Measurements from ENCODE around the gene PAPLN.
"Not testable (repeated sequence)": the region's sequence is repeated elsewhere in the genome, so short reads cannot be mapped to it uniquely, and the experiment has no call there.

PAPLN gene, protein sequence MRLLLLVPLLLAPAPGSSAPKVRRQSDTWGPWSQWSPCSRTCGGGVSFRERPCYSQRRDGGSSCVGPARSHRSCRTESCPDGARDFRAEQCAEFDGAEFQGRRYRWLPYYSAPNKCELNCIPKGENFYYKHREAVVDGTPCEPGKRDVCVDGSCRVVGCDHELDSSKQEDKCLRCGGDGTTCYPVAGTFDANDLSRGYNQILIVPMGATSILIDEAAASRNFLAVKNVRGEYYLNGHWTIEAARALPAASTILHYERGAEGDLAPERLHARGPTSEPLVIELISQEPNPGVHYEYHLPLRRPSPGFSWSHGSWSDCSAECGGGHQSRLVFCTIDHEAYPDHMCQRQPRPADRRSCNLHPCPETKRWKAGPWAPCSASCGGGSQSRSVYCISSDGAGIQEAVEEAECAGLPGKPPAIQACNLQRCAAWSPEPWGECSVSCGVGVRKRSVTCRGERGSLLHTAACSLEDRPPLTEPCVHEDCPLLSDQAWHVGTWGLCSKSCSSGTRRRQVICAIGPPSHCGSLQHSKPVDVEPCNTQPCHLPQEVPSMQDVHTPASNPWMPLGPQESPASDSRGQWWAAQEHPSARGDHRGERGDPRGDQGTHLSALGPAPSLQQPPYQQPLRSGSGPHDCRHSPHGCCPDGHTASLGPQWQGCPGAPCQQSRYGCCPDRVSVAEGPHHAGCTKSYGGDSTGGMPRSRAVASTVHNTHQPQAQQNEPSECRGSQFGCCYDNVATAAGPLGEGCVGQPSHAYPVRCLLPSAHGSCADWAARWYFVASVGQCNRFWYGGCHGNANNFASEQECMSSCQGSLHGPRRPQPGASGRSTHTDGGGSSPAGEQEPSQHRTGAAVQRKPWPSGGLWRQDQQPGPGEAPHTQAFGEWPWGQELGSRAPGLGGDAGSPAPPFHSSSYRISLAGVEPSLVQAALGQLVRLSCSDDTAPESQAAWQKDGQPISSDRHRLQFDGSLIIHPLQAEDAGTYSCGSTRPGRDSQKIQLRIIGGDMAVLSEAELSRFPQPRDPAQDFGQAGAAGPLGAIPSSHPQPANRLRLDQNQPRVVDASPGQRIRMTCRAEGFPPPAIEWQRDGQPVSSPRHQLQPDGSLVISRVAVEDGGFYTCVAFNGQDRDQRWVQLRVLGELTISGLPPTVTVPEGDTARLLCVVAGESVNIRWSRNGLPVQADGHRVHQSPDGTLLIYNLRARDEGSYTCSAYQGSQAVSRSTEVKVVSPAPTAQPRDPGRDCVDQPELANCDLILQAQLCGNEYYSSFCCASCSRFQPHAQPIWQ

DNA sequence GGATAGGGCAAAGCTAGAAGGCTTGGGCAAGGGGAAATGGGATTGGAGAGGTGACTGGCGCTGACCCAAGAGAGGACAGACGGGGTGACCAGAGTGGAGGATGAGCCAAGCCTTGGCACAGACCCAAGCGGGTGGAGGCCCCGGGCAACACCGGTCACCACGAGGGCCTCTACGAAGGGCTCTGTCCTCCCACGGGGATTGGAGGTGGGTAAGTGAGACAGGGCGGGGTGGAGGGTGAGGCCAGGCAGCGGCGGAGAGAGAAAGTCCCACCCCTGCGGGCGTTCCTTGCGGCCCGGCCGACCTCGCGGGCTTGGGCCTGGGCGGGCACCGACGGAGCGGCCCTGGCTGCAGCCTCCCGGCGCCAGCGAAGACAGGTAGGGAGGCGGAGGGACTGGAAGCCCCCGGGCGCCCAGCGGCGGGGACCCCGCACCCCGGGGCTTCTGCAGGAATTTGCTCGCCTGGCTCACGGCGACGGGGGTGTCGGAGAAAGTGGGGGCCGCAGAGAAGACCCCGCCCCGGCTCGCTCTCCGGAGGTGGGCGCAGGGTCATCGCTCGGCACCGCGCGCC, at the start of gene PAPLN:
TSS of gene PAPLN (plus strand) at position 288 of the 567 bp plus-strand sequence. CDS start 2,273 bp downstream, outside the sequence.
- peak; percentile 18 to 31 (median 21) for DNase-seq

DNA sequence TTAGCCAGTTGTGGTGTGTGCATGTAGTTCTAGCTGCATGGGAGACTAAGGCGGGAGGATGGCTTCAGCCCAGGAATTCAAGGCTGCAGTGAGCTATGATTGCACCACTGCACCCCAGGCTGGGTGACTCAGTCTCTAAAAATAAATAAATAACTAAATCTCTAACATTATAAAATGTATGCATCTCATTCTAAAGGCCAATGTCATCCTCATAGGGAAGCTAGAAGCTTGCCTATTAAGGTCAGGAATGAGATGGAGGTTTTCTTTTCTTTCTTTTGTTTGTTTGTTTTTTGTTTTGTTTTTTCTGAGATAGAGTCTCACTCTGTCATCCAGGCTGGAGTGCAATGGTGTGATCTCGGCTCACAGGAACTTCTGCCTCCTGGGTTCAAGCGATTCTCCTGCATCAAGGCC, 48.8 kb upstream of the PAPLN start:
- no peak for DNase-seq

DNA sequence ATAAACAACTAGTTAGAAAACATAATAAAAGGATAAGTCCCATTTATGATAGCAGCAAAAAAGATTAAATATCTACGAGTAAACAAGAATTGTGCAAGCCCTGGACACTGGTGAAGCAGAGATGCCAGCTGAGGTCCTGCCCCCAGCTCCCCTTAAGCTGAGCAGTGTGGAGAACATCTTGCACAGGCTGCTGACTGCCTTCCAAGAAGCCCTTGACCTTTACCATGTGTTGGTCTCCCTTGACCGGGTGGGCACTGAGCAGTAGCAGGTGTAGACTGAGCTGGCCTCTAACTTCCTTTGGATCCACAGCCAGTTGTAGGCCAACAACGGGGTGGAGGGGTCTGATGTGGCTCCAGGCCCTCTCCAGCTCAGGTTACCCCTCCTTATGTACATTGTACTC, 47.7 kb upstream of the PAPLN start:
- no peak for DNase-seq

DNA sequence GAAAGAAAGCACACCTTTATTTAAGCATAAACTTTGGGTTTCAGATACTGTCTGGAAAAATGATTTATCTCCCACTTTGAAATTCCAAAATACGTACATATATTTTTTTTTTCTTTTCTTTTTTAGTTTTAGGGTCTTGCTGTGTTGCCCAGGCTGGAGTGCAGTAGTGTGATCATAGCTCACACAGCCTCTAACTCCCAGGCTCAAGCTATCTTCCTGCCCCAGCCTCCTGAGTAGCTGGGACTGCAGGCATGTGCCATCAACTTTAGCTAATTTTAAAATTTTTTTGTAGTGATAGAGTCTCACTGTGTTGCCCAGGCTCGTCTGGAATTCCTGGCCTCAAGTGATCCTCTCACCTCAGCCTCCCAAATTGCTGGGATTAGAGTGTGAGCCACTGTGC, 45.9 kb upstream of the PAPLN start:
- DNase-seq, result no peak

DNA sequence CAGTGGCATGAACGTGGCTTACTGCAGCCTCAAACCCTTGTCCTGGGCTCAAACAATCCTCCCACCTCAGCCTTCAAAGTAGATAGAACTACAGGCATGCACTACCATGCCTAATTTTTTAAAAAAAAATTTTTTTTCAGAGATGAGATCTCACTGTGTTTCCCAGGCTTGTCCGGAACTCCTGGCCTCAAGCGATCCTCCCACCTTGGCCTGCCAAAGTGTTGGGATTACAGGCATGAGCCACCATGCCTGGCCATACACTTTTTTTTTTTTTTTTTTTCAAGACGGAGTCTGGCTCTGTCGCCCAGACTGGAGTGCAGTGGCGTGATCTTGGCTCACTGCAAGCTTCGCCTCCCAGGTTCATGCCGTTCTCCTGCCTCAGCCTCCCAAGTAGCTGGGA, 43.0 kb upstream of the PAPLN start:
- not testable (repeated sequence) for DNase-seq

DNA sequence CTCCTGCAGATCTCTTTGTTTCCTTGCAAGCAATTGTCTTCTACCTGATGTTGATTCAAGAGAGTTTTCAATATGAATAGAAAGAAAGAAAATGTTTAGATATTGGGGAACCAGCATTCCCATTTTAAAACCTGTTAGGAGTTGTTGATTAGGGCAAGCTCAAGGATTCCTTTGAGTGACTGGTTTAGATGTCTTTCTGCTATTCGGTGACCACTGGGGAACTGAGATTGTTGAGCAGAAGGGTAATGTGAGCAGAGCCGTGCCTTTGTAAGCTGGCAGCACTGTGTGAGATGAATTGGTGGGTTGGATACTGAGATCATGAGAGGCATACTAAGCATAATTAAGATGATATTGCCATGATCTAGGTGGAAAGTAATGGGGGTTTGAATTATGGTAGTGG, 39.1 kb upstream of the PAPLN start:
- no peak for DNase-seq

DNA sequence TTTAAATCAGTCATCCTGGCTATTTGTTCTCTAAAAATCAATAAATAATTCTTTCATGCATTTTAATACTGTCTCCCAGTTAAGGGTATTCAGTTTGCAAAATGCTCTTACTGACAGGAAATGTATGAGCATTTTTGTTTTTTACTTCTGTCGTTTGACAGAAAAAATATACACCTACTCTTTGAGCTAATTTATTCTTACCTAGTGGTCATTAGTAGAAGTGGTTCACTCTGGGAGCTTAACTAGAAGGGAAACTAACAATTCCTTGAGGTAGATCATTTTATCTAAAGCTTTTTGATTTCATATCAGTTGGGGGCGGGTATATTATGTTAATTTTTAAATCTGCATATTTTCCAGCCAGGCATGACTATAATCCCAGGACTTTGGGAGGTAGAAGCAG, 33.8 kb upstream of the PAPLN start:
- no peak for DNase-seq

DNA sequence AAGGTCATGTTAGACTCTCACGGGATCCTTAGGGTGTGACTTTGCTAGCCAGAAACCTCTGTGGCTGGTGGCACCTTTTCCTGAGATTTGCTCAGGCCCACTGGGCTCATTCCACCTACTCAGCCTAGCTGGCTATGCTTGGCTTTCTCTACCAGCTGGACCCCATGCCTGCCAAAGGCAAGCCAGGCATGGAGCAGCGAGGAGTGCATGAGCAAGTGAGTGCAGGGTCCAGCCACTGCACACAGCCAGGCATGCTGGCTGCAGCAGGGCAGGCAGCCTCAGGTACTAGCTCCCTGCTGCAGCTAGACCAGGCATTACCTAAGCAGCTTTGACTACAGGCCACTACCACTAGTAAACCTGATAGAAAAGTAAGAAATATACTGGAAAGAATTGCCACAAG, 29.7 kb upstream of the PAPLN start:
- no peak for DNase-seq

DNA sequence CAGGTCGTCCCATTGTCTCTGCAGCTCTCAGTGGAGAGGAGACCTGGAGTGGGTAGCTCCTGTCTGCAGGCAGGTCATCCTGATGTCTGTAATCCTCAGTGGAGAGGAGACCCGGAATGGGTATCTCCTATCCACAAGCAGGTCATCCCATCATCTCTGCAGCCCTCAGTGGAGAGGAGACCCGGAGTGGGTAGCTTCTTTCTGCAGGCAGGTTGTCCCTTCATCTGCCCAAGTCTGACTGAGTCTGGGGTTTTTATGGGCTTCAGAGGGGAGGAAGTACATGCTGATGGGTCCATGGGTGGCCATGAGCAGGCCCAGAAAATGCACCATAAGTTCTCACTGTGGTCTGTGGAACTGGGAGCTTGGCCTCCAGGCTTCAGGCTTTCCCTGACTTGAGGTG, 28.9 kb upstream of the PAPLN start:
- DNase-seq, result no peak

DNA sequence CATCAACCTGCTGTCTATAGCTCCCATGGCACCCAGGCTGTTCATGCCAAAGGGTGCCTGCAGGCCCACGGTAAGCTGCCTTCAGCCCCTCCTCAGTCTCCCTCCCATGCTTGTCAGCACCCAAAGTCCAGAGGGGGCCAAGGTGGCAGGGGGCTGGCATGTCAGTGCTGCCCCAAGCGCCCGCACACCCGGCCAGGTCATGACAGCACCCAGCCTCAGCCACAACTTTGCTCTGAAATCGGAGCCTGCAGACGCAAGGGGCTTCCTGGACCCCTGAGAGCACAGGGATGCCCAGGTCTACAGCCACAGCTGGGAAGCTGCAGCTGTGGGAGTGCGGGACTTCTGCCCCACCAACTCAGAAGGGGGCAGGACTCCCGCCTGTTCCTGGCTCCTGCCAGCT, 28.5 kb upstream of the PAPLN start:
- no peak for DNase-seq

DNA sequence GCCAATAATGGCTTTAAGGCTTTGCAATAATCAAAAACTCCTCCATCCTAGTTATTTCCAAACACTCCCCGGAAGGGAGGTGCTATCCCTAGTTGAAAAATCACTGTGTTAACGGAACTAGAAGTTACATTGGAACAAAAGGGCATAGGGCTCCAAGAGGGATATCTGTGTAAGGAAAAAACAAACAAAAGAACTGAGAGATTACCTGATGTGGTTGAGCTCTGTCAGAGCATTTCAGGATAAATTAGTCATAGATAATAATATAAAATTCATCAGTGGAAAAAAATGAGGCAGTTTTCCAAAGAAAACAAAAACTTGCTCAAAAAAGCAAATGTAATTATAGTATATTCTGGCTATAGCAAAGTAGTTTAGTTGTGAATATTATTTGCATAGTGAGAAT, 27.4 kb upstream of the PAPLN start:
- DNase-seq, result no peak

DNA sequence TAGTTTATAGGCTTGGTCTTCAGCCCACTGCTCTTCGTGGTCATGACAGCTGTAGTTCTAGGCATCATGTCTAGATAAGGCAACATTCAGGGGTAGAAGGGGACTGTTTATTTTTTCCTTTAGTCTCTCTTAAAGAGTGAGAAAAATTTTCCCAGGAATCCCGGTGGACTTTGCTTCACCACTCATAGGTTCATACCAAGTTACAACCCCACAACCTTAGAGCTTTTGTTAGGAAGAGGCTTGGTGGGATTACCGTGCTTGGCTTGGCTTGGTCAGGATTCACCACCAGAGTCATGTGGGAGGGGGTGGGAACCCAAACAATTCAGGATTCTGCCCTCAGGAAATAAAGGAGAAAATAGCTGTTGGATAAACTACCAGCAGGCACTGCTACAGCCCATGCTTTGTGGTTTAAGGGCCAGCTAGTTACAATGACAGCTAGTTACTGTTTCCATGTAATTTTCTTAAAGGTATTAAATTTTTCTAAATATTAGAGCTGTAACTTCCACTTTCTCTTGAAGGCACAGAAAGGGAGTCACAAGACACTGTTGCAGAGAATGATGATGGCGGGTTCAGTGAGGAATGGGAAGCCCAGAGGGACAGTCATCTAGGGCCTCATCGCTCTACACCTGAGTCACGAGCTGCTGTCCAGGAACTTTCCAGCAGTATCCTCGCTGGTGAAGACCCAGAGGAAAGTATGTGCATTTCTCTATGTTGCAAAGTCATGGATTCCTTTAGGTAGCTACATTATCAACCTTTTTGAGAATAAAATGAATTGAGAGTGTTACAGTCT, 25.9 kb upstream of the PAPLN start:
- DNase-seq, result no peak

DNA sequence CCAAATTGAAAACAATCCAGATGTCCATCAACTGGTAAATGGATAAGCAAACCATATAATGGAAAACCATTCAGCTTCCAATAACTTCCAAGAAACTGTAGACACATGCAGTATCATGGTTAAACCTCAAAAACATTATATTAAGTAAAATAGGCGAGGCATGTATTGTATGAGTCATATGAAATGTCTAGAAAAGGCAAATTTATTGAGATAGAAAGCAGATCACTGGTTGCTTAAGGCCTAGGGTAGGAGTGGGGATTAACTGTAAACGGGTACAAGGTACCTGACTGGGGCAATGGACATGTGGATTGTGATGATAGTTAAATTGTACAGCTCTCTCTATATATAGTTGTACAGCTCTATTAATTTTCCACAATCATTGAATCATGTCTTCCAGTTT, 21.3 kb upstream of the PAPLN start:
- no peak for DNase-seq

DNA sequence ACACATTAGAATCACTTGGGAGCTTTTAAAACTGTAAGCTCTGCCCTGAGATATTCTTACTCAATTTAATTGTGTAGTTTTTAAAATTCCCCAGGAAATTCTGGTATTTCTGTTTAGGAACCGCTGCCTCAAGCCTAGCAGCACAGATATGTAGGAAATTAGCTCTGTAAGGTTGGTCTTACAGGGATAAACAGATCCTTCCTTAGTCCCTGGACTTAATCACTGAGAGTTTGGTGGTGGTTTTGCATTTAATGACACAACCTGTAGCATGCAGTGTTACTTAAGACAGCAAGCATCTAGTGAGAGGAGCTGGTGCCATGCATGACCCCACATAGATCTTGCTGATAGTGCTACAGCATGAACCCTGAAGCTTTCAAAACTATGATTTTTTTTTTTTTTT, 19.9 kb upstream of the PAPLN start:
- DNase-seq, result no peak

DNA sequence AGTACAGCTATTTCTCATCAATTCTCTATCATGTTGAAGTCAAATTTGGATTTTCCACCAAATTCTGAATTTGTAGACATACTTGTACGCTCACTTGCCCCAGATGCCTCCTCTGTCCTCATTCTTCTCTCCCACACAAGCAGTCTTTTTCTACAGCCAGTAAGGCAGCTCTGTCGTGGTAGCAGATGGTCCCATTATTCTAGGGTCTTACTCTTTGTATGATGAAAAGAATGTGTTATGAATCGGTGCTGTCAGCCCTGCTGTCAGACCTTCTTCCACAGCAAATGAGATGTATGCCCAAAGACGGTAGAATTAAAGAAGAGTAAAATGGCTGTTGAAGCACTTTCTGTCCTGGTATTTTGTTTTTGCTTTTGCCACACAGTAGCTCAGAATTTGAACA, 17.2 kb upstream of the PAPLN start:
- no peak for DNase-seq

DNA sequence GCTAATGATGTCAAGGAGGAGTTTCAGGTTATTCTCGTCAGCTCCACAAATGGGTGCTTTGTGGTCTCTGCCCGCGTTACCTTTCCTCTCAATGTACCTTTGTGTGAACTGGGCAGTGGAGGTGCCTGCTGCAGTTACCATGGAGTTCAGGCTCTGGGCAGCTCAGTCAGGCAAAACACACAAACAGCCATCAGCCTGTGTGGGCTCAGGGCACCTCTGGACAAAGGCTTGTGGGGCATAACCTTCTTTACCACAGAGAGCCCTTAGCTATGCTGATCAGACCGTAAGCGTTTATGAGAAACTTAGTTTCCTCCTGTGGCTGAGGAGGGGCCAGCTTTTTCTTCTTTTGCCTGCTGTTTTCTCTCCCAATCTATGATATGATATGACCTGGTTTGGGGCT, 16.7 kb upstream of the PAPLN start:
- DNase-seq, result no peak

DNA sequence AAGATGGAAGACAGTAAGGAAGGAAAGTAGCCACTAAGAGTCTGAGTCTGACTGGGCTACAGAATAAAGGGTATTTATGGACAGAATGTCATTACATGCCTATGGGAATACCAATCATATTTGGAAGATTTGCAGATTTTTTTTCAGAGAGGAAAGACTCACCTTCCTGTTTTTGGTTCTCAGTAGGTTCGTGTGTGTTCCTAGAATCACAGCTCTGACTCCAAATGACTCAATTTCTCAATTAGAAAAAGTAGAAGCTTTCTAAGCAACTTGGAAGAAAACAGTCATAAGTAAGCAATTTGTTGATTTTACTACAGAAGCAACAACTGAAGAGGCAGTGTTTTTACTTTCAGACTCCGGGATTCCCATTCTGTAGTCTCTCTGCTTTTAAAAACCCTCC, 15.4 kb upstream of the PAPLN start:
- DNase-seq, result no peak

DNA sequence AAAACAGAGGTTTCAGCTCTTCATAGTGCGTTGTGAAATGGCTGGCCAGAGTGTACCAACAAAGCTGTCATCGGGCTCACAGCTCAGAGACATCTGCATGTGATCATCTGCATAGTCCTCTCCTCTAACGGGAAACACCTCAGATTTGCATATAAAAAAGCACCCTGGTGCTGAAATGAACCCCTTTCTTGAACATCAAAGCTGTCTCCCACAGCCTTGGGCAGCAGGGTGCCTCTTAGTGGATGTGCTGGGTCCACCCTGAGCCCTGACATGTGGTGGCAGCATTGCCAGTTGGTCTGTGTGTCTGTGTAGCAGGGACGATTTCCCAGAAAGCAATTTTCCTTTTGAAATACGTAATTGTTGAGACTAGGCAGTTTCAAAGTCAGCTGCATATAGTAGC, 14.3 kb upstream of the PAPLN start:
- DNase-seq, result peak in 1 of 3 experiments; percentile 22

DNA sequence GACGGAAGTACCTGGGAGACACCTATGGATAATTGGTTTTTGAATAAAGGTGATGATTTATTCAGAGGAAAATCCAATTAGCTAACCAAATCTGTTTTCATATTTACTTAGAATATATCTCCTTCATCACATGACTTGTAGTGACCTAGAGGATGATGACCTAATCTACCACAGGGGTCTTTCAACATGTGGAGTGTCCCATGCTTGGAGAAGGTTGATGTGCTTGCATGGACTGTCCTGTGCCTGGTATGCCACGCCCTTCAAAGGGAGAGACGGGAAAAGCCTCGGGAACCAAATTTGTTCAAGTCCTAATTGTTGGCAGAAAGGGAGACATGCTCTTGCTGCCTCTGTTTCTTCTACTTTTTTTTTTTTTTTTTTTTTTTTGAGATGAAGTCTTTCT, 11.8 kb upstream of the PAPLN start:
- no peak for DNase-seq

DNA sequence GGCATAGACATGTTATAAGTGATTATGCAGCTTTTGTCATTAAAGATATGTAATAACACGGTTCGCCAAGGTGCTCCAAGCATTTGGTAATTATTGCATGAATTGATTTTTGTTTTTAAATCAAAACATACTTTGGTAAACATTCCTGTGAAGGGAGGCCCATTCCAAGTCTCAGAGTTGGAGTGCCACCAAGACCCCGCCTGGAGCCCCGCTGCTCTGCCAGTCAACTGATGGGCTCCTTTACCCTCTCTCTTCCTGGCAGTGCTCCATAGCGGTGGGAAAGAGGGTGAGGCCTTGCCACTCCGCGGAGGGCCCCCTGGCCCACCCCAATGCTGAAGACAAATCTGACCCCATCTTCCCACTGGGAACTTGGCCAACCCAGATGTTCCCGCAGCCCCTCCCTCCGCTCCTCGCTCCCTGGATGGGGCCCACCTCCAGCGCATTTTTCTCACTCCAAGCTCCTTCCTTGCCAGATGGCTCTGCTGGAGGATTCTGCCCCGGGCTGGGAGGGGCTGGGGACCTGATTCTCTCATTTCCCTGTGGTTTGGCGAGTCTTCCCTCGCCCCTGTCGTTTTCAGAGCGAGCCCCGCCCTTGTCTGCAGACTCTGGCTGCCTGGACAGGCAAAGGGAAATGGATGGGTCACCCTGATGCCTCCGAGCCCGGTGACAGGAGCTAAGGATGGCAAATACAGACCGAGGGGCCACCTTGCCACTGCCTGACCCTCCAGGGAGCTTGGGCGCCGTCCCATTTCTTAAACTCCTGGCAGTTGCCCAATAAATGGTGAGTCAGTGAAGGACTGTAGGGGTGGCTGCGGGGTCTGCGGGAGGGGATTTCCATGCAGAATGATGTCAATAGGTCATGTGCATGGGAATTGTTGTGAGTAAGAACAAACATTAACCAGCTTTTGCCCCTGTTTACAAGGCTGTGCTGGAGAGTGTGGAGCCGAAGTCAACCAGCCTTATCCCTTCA, 9.2 kb upstream of the PAPLN start:
- no peak for DNase-seq

DNA sequence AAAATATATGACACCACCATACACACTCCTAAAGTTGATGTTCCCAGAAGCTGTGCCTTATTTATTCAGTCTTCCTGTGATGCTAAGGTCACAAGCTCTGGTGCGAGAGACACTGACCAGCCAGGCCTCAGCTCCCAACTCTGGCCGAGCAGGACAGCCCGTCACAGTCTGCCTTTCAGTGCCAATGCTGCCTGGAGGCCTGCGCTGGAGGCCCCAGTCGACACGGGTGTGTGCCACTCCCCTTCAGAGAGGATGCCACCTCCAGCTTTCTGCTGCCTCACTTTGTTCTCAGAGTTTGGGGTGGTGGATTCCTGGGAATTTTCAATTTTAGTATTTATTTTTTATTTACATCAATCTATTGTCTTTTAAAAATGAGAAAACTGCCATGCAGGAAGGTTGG, 7.3 kb upstream of the PAPLN start:
- DNase-seq, result no peak
